Astrocyte of the spinal cord (primary cell): ENCODE data around the gene ASCL2.

Source experiments
- DNase-seq: peaks from one replicate; pipeline ENCODE4 v3.0.0; 2011; ENCODE audit warnings: low read depth, low spot score
- H3K4me3 ChIP-seq: 2 replicates; pipeline ENCODE4 v1.5.1; 2011; ENCODE audit warnings: low read depth, mild to moderate bottlenecking, low read length, moderate library complexity
- CTCF ChIP-seq: IDR thresholded peaks from 2 replicates; pipeline ENCODE4 v1.5.1; 2012; ENCODE audit warnings: low read depth, mild to moderate bottlenecking, low read length, inconsistent platforms
- in situ Hi-C: cut with HindIII; loops from 2 replicates; pipeline ENCODE4 v1.10.0; 2017; ENCODE audit warnings: low sequenced_read_pairs

Gene ASCL2

DNA sequence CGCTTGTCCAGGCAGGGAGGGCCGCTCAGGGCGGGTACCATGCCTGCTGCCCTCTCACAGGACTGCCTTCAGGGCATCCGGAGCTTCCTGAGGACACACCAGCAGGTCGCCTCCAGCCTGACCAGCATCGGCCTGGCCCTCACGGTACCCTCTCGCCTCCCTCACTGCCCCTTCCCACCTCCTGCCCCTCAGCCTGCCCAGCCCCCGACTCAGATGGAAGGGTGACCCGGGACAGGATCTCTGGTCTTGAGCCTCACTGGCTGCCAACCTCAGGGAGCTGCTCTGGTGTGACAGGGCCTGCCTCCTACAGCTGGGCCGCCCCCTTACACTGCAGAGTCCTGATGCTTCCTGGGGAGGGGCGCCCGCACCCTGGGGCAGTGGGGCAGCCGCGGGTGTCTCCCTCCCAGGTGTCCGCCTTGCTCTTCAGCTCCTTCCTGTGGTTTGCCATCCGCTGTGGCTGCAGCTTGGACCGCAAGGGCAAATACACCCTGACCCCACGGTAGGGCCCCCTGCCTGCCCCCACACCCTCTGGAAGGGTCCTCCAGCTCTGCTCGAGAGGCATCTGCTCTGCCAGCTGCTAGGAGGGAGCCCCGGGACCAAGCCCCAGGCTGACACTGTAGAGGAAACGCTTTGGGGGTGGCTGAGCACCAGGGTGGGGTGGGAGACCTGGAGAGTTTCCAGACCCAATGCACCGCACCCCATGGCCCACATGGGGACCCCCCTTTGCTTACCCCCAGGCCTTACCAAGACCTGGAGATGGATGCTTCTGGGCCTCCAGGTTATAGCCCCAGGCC lies 46.0 kb upstream of the ASCL2 start:
- no peak for TF ChIP-seq CTCF
- in situ Hi-C loops, result no loop called here
- no peak overlapping the region for H3K4me3 ChIP-seq
- DNase-seq, result no peak

DNA sequence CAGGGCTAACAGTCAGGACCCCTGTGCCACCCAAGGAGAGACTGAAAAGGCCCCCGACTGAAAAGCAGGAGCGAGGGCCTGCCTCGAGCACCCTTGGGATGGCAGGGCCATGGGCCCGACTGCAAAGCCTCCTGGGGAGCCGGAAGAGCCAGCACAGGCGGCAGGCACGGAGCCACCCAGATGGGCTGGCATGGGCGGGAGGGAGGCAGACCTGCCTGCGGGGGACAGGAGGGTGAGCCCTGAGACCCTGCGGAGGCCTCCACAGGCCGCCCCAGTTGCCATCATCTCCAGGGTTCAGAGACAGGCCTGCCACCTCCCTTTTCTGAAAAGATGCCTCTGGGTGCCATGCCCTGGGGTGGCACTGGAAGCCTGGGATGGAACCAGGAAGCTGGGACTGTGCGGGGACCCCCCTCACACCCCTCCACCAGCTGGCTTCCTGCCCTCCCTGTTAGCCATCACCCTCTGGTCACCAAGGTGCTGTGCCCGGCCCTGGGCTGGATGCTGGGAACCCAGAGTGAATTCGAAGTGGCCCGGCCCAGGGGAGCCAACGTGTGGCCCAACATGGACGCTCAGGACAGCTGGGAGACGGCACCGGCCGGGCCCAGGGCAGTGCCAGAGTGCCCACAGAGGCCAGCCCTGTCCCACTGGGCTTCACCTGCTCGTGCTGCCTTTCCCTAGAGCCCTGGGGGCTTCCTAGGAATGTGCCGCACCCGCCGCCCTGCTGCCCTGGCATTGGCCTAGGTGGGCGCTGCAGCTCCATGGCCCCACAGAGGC lies 45.2 kb upstream of the ASCL2 start:
- no peak overlapping the region for H3K4me3 ChIP-seq
- TF ChIP-seq CTCF, result no peak
- in situ Hi-C loops, result no loop called here
- DNase-seq, result no peak

DNA sequence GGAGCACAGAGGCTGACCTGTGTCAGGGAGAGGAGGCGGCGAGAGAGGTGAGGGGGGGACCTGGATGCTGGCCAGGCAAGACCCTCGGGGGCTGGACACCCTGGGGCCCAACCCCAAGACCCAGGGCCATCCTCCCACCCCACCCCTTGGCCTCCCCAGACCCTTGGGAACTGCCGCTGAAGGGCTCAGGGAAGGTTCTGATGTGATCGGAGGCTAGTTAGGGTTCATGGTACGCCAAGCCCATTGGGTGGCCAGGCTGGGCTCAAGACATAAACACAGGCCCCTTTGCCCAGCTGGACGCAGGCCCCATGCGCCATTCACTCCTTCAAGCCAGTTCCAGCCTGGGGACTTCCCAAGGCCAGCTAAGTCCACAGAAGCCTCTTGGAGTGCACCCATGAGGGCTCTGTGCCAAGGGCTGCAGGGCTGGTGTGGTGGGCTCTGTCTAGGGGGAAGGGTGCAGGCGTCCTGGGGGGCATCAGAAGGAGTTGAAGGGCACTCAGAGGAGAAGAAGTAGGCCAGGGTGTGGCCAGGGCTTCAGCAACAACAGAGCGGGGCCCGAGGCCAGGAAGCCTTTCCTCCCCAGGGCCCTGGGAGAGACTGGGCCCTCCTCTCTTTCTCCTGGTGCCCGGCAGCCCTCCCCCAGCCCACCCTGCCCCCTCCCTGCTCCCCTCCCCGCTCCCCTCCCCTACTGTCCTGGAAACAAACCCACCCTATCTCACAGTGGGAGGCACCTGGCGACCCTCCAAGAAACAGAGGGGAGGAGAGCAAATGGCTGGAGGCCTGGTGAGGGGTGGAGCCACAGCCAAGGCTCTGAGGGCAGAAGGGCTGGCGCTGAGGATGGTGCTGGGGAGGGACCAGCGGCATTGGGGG lies 44.4 kb upstream of the ASCL2 start:
- H3K4me3 ChIP-seq, result no peak overlapping the region
- in situ Hi-C loops, result no loop called here
- TF ChIP-seq CTCF, result no peak
- peak; percentile 87 for DNase-seq

DNA sequence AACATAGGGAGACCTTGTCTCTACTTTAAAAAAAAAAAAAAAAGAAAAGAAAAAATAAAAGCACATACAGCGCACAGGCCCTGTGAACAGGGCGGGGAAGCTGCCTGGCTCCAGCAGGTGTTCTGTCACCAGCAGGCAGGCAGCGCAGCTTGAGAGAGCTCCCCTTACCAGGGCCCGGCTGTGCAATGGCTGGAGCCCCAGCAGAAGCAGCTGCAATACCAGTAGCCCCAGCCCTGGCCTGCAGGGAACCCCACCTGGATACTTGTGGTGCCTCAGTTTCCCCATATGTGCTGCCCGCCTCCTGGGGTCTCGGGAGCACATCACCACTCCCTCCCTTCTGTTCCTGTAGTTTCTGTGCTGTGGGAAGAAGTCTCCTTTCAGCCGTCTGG lies 43.7 kb upstream of the ASCL2 start:
- DNase-seq, result no peak
- H3K4me3 ChIP-seq, result no peak overlapping the region
- no peak for TF ChIP-seq CTCF
- in situ Hi-C loops, result no loop called here

DNA sequence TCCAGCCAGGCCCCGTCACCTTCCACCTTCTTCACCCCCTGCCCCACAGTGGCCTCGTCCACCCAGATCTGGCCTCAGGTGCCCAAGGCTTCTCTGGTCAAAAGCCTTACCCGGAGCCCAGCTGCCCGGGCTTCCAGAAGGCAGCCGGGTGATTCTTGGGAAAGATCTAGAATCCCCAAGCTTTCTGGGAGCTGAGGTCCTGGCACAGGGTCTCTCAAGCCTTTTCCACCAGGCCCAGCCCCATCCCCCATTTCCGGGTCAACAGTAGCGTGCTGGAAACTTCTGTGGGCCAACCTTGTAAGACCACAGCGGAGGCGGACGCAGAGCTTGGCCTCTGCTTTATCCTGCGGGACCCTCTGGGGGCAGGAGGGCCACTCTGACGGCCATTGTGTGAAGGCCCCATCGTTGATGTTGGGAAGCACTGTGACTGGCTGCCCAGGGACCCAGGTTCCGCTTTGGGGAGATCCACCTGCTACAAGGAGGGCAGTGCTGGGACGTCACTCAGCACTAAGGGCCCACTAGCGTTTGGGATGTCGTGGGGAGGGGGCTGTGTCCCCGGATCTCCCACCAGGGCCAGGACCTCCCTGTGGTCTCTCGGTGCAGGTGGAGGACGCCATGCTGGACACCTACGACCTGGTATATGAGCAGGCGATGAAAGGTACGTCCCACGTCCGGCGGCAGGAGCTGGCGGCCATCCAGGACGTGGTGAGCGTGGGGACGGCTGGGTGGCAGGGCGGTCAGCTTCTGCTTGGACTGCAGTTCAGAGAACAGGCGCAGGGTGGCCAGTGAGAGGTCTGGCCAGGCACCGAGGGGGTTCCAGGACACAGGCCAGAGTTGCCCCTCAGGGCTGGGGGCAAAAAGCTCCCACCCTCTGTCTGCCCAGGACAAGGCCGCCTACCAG lies 42.9 kb upstream of the ASCL2 start:
- in situ Hi-C loops, result no loop called here
- H3K4me3 ChIP-seq, result no peak overlapping the region
- TF ChIP-seq CTCF, result no peak
- DNase-seq, result no peak
